ENCODE measurements around the gene SEC14L3.

DNA sequence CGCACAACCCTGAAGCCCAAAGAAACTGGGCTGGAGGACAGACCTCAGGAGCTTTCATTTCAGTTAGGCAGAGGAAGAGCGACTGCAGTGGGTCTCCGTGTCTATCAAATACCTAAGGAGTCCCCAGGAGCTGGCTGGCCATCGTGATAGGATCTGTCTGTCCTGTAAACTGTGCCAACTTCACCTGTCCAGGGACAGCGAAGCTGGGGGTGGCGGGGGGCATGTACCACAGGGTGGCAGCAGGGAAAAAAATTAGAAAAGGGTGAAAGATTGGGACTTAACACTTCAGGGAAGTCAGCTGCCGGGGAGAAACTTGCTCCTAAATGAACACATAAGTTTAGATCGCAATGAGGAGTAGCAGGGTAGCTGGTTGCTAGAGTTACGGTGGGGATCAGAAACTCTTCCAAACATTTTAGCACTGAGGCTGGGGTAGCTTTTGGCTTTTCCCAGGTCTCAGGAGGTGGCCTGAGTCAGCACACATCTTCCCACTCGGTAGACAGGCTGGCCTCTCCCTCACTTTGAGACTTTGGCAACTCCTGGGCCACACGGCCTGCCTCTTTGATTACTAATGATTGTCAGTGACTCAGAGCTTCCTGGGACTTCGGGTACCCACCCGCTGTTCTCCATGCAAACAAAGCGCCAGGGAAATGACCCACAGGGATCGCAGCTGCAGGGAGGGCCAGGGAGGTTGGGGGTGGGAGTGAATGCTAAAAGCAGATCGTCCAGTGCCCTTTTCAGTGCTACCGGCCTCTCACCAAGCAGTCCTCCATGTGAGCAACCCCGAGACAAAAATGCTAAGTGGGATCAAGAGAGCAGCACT is 49.1 kb downstream of the SEC14L3 start:
- TF ChIP-seq, protein P1, sequence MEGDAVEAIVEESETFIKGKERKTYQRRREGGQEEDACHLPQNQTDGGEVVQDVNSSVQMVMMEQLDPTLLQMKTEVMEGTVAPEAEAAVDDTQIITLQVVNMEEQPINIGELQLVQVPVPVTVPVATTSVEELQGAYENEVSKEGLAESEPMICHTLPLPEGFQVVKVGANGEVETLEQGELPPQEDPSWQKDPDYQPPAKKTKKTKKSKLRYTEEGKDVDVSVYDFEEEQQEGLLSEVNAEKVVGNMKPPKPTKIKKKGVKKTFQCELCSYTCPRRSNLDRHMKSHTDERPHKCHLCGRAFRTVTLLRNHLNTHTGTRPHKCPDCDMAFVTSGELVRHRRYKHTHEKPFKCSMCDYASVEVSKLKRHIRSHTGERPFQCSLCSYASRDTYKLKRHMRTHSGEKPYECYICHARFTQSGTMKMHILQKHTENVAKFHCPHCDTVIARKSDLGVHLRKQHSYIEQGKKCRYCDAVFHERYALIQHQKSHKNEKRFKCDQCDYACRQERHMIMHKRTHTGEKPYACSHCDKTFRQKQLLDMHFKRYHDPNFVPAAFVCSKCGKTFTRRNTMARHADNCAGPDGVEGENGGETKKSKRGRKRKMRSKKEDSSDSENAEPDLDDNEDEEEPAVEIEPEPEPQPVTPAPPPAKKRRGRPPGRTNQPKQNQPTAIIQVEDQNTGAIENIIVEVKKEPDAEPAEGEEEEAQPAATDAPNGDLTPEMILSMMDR (conservative IDR thresholded peaks at IDR 0.05; ENCODE audit: low read length), result no peak
- TF ChIP-seq EZH2phosphoT487 (IDR thresholded peaks at IDR 0.05; ENCODE audit: borderline replicate concordance, low read depth, low read length), result no peak

Data from OCI-LY7 (cell line).